ENCODE data around the gene ZRANB1. TPM values are rescaled to one million over a fixed set of nuclear protein-coding genes. Genes with fewer than 3 reads are reported as not detected.
A peak's percentile ranks its signal among the peaks of the same experiment; 100 is the strongest.
"Not testable (repeated sequence)": the region's sequence is repeated elsewhere in the genome, so short reads cannot be mapped to it uniquely, and the experiment has no call there.

ZRANB1 gene
- total RNA-seq, 4 donors from 2014 or later: 14.9 to 55.3 (median 28.3) TPM

GRCh38 chr10:124987788-124988187, 45.9 kb downstream of the ZRANB1 start:
- no peaks in the 10 kb centered on the region for H3K36me3 ChIP-seq
- no peaks in the 10 kb centered on the region for H3K27me3 ChIP-seq
- no peaks in the 10 kb centered on the region for H3K9me3 ChIP-seq
- no peak for DNase-seq
- TF ChIP-seq, protein P1, sequence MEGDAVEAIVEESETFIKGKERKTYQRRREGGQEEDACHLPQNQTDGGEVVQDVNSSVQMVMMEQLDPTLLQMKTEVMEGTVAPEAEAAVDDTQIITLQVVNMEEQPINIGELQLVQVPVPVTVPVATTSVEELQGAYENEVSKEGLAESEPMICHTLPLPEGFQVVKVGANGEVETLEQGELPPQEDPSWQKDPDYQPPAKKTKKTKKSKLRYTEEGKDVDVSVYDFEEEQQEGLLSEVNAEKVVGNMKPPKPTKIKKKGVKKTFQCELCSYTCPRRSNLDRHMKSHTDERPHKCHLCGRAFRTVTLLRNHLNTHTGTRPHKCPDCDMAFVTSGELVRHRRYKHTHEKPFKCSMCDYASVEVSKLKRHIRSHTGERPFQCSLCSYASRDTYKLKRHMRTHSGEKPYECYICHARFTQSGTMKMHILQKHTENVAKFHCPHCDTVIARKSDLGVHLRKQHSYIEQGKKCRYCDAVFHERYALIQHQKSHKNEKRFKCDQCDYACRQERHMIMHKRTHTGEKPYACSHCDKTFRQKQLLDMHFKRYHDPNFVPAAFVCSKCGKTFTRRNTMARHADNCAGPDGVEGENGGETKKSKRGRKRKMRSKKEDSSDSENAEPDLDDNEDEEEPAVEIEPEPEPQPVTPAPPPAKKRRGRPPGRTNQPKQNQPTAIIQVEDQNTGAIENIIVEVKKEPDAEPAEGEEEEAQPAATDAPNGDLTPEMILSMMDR (IDR thresholded peaks at IDR 0.05): no peak
- TF ChIP-seq POLR2A (IDR thresholded peaks at IDR 0.05): no peak
- intact Hi-C loops (cut with DNase I; ENCODE audit: low total_unique reads): no loop called here
- H3K4me3 ChIP-seq: no peak overlapping the region
- H3K4me1 ChIP-seq: no peaks in the 10 kb centered on the region
- no peak overlapping the region for H3K27ac ChIP-seq

- H3K4me1 ChIP-seq; H3K4me3 ChIP-seq; H3K27ac ChIP-seq; intact Hi-C loops (cut with DNase I; ENCODE audit: low total_unique reads); H3K36me3 ChIP-seq; H3K9me3 ChIP-seq; DNase-seq; H3K27me3 ChIP-seq: not testable (repeated sequence)
Measured at GRCh38 chr10:124988753-124989152, 46.8 kb downstream of the ZRANB1 start.

DNA sequence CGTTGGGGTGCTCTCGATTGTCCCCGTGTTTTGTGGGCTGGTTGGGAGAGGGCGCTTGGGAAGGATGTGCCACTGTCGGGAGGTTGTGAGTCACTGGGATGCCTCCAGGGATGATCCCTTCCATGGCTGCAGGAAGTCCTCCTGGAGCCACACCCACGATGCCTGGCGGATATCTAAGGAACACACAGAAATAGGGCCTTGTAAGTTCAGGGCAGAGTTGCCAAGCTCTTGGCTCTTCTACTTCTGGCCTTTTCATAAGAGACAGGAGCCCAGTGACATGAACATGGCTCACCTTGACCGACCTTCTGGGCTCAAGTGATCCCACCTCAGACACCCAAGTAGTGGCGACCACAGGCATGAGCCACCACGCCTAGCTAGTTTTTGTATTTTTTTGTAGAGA, 47.6 kb downstream of the ZRANB1 start:
- DNase-seq: peak in 1 of 2 donors; percentile 27
- intact Hi-C loops (cut with DNase I; ENCODE audit: low total_unique reads): no loop called here
- H3K9me3 ChIP-seq: no peaks in the 10 kb centered on the region
- no peak for TF ChIP-seq POLR2A (IDR thresholded peaks at IDR 0.05)
- TF ChIP-seq, protein P1 (IDR thresholded peaks at IDR 0.05): no peak
- H3K4me3 ChIP-seq: no peak overlapping the region
- no peaks in the 10 kb centered on the region for H3K36me3 ChIP-seq
- no peaks in the 10 kb centered on the region for H3K27me3 ChIP-seq
- H3K27ac ChIP-seq: no peak overlapping the region
- H3K4me1 ChIP-seq: no peaks in the 10 kb centered on the region

- TF ChIP-seq, protein P1 (IDR thresholded peaks at IDR 0.05): no peak
- no peak for TF ChIP-seq POLR2A (IDR thresholded peaks at IDR 0.05)
- no peak for DNase-seq
- Histone ChIP-seq H3K27me3 (no peaks in the 10 kb centered on the region), H3K36me3 (no peaks in the 10 kb centered on the region), H3K4me3 (no peak overlapping the region), H3K27ac (no peak overlapping the region), H3K4me1 (no peaks in the 10 kb centered on the region), H3K9me3 (no peaks in the 10 kb centered on the region)
- intact Hi-C loops (cut with DNase I; ENCODE audit: low total_unique reads): no loop called here
Measured at GRCh38 chr10:124990671-124991625, 49.0 kb downstream of the ZRANB1 start.

- H3K36me3 ChIP-seq: no peaks in the 10 kb centered on the region
- intact Hi-C loops (cut with DNase I; ENCODE audit: low total_unique reads): no loop called here
- H3K27me3 ChIP-seq: no peaks in the 10 kb centered on the region
Measured at GRCh38 chr10:124991835-124992234, 49.9 kb downstream of the ZRANB1 start.

More at GRCh38 chr10:124991835-124992234, 49.9 kb downstream of the ZRANB1 start:
- Histone ChIP-seq H3K4me1 (no peaks in the 10 kb centered on the region), H3K9me3 (no peaks in the 10 kb centered on the region), H3K27ac (peak overlapping the region in 1 of 2 donors; percentile 20), H3K4me3 (no peak overlapping the region)
- no peak for DNase-seq
- TF ChIP-seq POLR2A (IDR thresholded peaks at IDR 0.05): no peak
- TF ChIP-seq, protein P1 (IDR thresholded peaks at IDR 0.05): no peak

All from uterus (tissue), 4 donors.